Measurements from ENCODE around the gene SCART1.
"Not testable (repeated sequence)": the region's sequence is repeated elsewhere in the genome, so short reads cannot be mapped to it uniquely, and the experiment has no call there.

The SCART1 gene

DNA sequence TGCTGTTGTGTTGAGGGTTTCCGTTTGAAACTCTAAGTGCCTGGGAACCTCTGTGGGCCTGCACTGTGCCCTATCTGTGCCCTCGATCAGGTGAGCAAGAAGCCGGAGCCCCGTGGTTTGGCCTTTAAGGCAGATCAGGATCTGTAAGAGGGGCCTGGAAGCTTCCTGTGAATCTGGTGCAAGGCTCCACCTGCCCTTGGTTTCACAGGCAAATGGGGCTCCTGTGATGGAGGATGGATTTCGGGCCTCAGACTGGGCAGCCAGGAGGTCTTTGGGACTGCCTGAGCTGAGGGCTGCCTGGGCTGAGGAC, 21.6 kb downstream of the SCART1 start:
- DNase-seq: no peak

DNA sequence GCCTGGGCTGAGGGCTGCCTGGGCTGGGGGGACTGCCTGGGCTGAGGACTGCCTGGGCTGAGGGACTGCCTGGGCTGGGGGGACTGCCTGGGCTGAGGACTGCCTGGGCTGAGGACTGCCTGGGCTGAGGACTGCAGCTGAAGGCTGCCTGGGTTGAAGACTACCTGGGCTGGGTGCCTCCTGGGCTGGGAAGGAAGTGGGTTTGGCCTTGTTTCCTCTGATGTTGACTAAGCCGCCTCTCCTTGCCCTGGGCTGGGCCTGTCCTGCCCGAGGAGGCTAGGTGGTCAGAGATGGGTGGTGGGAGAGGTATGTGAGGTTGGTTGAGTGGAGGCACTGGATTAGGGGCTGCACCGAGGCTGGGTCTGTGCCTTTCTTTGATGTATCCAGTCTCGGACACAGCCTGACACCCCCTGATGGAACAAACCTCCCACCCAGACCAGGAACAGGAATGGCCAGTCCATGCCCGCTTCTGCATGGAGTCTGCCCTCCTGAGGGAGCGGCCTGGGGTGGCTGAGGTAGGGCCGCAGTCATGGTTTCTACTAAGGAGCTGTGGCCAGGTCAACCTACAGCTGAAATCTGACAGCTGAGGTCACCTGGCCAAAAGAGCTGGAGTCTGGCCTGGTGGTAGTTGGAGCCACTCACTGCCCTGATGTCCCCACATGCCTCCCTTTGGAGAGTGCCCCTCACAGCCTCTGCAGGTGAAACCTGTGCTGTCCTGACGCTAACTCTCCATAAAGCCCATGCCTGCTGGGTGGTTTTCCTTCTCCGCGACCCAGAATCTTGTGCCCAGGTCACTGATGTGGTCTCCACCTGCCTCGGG, 22.3 kb downstream of the SCART1 start:
- DNase-seq: no peak

- DNase-seq: no peak
Observed at GRCh38 chr10:133476641-133476990, 22.9 kb downstream of the SCART1 start.

DNA sequence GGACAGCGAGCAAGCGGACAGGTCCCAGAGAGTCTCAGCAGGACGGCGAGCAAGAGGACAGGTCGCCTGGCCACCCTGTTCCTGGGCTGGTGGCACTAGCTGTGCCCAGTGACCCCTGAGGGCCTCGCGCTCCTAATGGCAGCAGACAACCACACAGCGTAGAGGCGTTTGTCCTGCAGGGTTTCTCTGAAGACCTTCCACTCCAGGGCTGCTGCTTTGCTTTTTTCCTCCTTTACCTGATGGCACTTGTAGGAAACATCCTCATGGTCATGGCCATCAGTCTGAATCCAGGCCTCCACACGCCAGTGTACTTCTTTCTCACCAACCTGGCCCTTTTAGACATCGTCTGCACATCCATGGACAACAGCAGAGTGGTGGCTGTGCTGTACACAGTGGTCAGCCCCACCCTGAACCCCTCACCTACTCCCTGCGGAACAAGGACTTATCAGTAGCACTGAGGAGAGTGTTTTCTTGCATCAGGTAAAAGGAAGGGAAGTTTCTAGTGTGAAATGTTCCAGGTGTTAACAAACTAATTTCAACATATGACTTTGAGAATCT, 27.4 kb downstream of the SCART1 start:
- no peak for DNase-seq

DNA sequence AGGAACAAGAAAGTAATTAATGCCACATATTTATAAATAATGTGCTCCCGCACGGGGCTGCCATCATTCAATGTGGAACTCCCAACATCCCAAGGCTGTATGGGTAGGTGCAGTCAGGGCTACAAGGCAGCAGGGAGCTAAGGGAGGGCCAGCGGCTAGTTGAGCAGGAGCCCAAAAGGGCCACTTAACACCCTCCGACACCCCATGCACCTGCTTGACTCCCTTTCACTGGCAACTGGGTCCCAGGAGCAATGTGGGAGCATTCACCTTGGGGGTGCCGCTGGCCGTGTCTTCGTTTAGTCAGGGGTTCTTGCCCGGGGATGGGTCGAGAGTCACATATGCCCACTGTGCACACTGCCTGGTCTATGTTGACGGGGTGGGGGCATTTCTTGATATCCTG, 27.9 kb downstream of the SCART1 start:
- no peak for DNase-seq

DNA sequence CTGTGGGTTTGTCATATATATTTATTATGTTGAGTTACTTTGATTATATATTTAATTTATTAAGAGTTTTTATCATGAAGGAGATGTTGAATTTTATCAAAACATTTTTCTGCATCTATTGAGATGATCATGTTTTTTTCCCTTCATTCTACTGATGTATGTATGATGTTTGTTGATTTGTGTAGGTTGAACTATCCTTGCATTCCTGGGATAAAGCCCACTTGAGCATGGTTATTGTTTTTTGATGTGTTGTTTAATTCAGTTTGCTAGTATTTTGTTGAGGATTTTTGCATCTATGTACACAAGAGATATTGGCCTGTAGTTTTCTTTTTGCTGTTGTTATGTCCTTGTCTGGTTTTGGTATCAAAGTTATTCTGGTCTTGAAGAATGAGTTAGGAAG, 31.1 kb downstream of the SCART1 start:
- no peak for DNase-seq

- DNase-seq: no peak
Observed at GRCh38 chr10:133487085-133487484, 33.3 kb downstream of the SCART1 start.

GRCh38 chr10:133488354-133488753, 34.6 kb downstream of the SCART1 start:
- DNase-seq: no peak

DNA sequence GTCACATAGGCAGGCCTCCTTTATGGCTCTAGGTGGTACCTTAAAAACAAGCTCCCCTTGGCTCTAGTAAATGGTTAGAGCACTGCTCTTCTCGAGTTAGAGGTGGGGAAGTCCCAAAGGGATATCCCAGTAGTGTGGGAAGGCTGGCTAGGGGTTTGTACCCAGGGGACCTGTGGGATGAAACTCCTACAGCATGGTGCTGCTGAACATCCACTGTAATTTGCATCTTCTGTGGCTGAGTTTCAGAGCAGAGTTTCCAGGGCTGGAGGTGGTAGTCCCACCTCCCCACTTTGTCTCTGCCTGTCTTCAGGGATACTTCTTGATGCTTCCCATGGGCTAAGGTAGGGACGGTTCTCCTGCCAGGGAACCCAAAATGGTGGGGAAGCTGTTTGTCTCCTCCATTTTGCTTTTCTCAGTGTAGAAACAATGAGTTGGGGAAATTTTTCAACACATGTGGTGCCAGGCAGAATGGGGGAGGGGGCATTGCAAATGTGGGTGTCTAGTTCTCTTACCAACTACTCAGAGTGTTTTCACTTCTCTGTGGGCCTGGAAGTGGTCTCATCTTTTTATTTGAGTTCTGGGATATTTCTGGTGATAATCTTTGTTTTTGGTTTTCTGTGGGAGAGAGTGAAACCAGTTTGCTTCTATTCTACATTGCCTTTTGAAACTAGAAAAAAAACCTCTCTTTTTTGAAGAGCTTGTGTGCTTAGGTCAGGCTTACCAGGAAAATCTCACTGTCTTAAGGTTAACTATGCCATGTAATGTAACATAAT, 36.3 kb downstream of the SCART1 start:
- DNase-seq: no peak

DNA sequence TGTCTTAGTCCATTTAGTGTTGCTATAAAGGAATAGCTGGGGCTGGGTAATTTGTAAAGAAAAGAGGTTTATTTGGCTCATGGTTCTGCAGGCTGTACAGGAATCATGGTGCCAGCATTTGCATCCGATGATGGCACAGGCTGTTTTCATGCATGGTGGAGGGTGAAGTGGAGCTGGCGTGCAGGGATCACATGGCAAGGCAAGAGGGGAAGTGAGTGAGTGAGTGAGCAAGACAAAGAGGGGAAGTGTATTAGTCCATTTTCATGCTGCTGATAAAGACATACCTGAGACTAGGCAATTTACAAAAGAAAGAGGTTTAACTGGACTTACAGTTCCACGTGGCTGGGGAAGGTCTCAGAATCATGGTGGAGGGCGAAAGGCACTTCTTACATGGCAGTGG, 39.8 kb downstream of the SCART1 start:
- DNase-seq: not testable (repeated sequence)

DNA sequence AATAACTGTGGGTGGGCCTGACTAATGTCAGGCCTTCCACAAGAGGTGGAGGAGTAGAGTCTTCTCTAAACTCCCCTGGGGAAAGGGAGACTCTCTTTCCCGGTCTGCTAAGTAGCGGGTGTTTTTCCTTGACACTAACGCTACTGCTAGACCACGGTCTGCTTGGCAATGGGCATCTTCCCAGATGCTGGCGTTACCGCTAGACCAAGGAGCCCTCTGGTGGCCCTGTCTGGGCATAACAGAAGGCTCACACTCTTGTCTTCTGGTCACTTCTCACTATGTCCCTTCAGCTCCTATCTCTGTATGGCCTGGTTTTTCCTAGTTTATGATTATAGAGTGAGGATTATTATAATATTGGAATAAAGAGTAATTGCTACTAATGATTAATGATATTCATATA, 43.6 kb downstream of the SCART1 start:
- not testable (repeated sequence) for DNase-seq

- not testable (repeated sequence) for DNase-seq
Observed at GRCh38 chr10:133499176-133499575, 45.4 kb downstream of the SCART1 start.

DNA sequence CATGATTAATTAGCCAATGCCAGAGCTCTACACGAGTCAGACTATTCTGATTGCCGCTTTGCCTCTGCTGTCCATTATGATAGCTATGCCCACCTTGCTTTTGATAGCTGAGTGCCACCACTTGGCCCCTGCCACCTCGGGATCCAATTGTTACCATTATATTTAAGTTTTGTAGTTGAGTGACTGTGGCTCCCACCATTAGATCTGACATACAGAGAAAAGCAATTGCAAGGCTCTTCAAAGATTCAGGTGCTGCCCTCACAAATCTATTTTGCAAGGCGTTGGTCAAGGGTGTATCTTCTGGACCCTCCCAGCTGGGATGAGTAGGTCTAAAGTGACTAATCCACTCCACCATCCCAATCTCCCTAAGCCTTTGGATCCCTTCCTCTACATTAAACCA, 47.2 kb downstream of the SCART1 start:
- DNase-seq: not testable (repeated sequence)

DNA sequence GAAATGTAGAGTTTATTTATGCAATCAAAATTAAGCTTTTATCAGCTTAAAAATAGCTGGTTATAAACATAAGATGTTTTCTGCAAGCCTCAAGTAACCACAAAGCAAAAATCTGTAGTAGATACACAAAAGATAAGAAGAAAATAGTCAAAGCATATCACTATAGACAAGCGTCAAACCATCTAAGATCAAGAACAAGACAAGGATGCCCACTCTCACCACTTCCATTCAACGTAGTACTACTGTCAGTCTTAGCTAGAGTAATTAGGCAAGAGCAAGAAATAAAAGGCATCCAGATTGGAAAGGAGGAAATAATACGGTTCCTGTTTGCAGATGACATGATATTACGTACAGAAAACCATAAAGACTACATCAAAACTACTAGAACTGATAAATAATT, 56.0 kb downstream of the SCART1 start:
- DNase-seq: no peak

DNA sequence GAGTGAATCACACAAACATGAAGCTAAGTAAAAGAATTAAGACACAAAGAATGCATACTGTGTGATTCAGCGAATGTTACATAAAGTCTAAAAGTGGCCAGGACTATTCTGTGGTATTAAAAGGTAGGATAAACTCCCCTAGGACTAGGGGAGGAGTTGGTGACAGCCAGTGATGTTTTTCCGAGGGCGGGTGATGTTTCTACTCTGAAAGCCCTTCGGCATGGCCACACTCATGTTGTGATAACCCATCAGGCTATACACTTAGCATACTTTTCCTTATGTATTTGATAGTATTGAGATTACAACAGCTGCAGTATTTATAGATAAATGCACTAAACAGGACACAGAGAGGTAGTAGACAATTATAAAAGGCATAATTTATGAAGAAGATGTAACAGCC, 57.7 kb downstream of the SCART1 start:
- DNase-seq: no peak

DNA sequence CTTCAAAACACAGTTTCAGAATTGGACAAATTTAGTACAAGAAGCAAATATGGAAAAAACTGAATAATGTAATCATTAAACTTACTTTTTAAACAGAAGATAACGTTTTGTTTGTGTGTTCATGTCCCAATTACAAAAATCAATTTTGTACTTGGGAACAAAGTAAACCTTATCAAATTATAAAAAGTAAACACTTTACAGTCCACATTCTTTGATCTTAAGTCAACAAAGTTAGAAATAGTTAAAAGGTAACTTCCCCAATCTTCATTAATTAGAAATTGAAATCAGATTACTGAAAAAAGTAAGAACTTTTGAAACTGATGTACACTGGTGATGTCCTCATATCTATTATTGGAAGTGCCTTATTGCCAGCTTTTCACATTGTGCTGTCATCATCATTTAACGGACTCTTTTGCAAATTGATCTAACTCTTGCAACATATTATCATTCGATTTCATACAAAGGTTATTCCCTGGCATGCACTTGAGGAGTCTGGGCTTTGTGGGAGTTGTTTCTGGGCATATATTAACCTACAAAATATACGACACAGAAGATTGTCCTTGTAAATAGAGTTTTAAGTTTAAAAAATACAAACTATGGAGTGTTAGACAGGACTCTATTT, 58.3 kb downstream of the SCART1 start:
- DNase-seq: no peak

- DNase-seq: no peak
Observed at GRCh38 chr10:133515471-133515870, 61.7 kb downstream of the SCART1 start.

DNA sequence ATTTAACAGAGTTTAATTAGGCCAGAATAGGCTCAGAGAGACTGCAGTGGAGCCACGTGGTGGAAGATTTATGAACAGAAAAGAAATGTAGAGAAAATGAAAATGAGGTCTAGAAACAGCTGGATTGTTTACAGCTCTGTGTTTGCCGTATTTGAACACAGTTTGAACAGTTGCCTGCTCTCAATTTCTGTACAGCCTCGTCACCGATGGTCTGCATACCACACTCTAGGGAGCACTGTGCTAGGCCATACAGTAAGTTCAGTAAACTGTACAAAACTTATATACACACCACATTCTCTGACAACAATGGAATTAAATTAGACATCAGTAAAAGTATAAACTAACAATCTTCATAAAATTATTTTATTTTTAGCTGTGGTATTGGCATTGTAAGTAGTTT, 62.3 kb downstream of the SCART1 start:
- no peak for DNase-seq

DNA sequence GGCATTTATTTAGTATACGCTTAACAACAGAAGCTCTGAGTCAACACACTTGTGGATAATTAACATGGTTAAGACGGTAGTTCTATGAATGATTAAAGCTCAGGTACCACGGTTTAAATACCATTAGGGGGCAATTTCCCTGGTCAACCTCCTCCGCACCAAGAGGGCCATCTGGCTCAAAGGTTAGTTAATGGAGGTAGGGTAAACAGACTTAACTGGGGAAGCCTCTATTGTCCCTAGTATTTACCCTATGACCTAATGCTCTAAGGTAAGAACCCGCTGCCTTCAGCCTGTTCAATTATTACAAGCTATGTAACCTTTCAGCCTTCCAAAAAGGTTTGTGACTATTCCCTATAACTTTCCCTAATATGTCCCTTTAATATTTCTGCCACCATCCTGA, 64.8 kb downstream of the SCART1 start:
- DNase-seq: not testable (repeated sequence)
